Measurements from ENCODE around the gene MC3R.

The MC3R gene

DNA sequence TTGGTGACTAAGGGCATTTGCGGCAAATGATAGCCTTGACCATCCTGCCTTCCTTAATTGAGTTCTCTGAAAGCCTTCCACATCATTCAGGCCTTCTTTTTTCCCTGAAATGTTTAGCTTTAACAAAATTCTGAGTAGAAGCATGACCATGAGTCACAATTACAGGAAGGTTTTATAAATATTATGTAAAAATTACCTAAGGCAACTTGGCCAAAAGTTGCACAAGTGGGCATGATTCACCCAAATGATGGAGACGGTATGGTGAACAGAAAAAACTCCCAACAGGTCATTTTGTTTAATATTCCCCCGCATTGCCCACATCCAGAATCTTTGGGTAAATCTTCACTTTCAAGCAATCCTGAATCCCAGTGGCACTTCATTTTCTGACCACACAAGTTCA is 37.0 kb downstream of the MC3R start:
- no peak overlapping the region for H3K27ac ChIP-seq (ENCODE audit: insufficient read depth, low read length, poor library complexity, severe bottlenecking)
- no peaks in the 10 kb centered on the region for H3K4me1 ChIP-seq (ENCODE audit: control insufficient read depth, insufficient read depth, low read length, poor library complexity, severe bottlenecking)
- DNase-seq: no peak
- no peak overlapping the region for H3K4me3 ChIP-seq (ENCODE audit: insufficient read depth, low read depth, low read length, poor library complexity, severe bottlenecking)
- H3K27me3 ChIP-seq (replicated peaks; ENCODE audit: control insufficient read depth, insufficient read depth, low read length, poor library complexity, severe bottlenecking): no peaks in the 10 kb centered on the region
- H3K36me3 ChIP-seq (ENCODE audit: control insufficient read depth, insufficient read depth, low read length): no peaks in the 10 kb centered on the region
- no peaks in the 10 kb centered on the region for H3K9me3 ChIP-seq (ENCODE audit: control insufficient read depth, low read length)

DNA sequence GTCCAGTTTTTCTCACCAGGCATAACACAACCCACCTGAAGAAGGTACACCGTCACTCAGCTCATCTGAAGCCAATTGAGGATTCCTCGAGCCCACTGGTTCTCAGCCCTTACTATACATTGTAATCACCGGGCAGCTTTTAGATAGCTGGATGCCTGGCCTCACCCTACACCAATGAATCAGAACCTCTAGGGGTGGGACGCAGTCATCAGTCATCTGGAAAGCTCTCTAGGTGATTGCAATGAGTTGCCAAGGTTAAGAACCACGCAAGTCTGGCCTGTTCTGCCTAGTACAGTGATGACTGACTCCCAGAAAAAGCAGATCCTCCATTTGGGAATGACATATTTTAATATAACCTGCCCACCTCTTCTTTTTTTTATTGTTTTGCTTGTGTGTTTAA is 41.1 kb downstream of the MC3R start:
- H3K4me3 ChIP-seq (ENCODE audit: insufficient read depth, low read depth, low read length, poor library complexity, severe bottlenecking): no peak overlapping the region

DNA sequence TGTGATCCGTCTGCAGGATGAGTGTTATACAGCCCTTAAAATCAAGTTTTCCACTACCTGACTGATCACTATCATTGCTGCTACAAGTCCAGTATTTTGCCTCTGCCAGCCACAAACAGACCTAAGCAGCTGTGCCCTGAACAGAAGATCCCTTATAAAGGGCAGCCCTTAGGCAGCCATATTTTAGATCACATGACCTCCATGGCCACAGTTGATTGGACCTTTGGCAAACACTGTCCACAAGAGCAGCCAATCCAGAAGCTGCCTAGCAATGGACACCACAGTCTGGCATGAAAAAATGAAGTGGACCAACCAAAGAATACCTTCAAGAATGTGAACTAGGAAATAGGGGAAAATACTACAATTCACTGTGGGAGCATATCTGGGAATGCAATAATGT is 50.8 kb downstream of the MC3R start:
- Histone ChIP-seq H3K9me3 (ENCODE audit: control insufficient read depth, low read length) (no peaks in the 10 kb centered on the region), H3K4me3 (ENCODE audit: insufficient read depth, low read depth, low read length, poor library complexity, severe bottlenecking) (no peak overlapping the region), H3K27ac (ENCODE audit: insufficient read depth, low read length, poor library complexity, severe bottlenecking) (no peak overlapping the region)

More for the DNA sequence above, 41.1 kb downstream of the MC3R start:
- no peaks in the 10 kb centered on the region for H3K9me3 ChIP-seq (ENCODE audit: control insufficient read depth, low read length)
- H3K27me3 ChIP-seq (replicated peaks; ENCODE audit: control insufficient read depth, insufficient read depth, low read length, poor library complexity, severe bottlenecking): no peaks in the 10 kb centered on the region
- no peak overlapping the region for H3K27ac ChIP-seq (ENCODE audit: insufficient read depth, low read length, poor library complexity, severe bottlenecking)
- no peaks in the 10 kb centered on the region for H3K4me1 ChIP-seq (ENCODE audit: control insufficient read depth, insufficient read depth, low read length, poor library complexity, severe bottlenecking)
- no peak for DNase-seq
- H3K36me3 ChIP-seq (ENCODE audit: control insufficient read depth, insufficient read depth, low read length): no peaks in the 10 kb centered on the region

More for the DNA sequence above, 50.8 kb downstream of the MC3R start:
- H3K36me3 ChIP-seq (ENCODE audit: control insufficient read depth, insufficient read depth, low read length): no peaks in the 10 kb centered on the region
- no peaks in the 10 kb centered on the region for H3K4me1 ChIP-seq (ENCODE audit: control insufficient read depth, insufficient read depth, low read length, poor library complexity, severe bottlenecking)
- DNase-seq: no peak
- peaks cover 4% of the 10 kb centered on the region for H3K27me3 ChIP-seq (replicated peaks; ENCODE audit: control insufficient read depth, insufficient read depth, low read length, poor library complexity, severe bottlenecking)
